H9 (cell line): Measurements from ENCODE around the gene STAMBP. TPM values are rescaled to one million over a fixed set of nuclear protein-coding genes. Genes with fewer than 3 reads are reported as not detected.

ENCODE experiments used
- DNase-seq: peaks from one replicate; pipeline ENCODE4 v3.0.0-alpha.2; 2017
- H2AFZ ChIP-seq: one replicate; pipeline ENCODE4 v1.6.1; 2013; ENCODE audit warnings: mild to moderate bottlenecking, low read length, control low read depth, moderate library complexity
- H2AK5ac ChIP-seq: 2 replicates; pipeline ENCODE4 v1.6.1; 2013; ENCODE audit warnings: low read length, control low read depth, mixed read lengths; ENCODE audit not compliant: insufficient read length
- H2BK120ac ChIP-seq: one replicate; pipeline ENCODE4 v1.6.1; 2013; ENCODE audit warnings: low read depth, mild to moderate bottlenecking, low read length, control low read depth, inconsistent platforms; ENCODE audit not compliant: poor library complexity, severe bottlenecking
- H2BK12ac ChIP-seq: 2 replicates; pipeline ENCODE4 v1.6.1; 2013; ENCODE audit warnings: low read length, control low read depth, mixed read lengths, low read depth; ENCODE audit not compliant: insufficient read length
- H2BK15ac ChIP-seq: 2 replicates; pipeline ENCODE4 v1.6.1; 2013; ENCODE audit warnings: low read depth, low read length, control low read depth
- H2BK20ac ChIP-seq: one replicate; pipeline ENCODE4 v1.6.1; 2013; ENCODE audit warnings: low read depth, mild to moderate bottlenecking, low read length, control low read depth, inconsistent platforms; ENCODE audit not compliant: poor library complexity, severe bottlenecking
- H2BK5ac ChIP-seq: 2 replicates; pipeline ENCODE4 v1.6.1; 2013; ENCODE audit warnings: low read length, control low read depth, mixed read lengths; ENCODE audit not compliant: insufficient read length
- H3K14ac ChIP-seq: 2 replicates; pipeline ENCODE4 v1.6.1; 2013; ENCODE audit warnings: low read length, control low read depth; ENCODE audit not compliant: insufficient read depth
- H3K18ac ChIP-seq: 2 replicates; pipeline ENCODE4 v1.6.1; 2013; ENCODE audit warnings: low read depth, mild to moderate bottlenecking, mixed read lengths, low read length, control low read depth; ENCODE audit not compliant: insufficient read length
- H3K23ac ChIP-seq: 2 replicates; pipeline ENCODE4 v1.6.1; 2013; ENCODE audit warnings: low read length, control low read depth, mixed read lengths, low read depth; ENCODE audit not compliant: insufficient read length
- H3K23me2 ChIP-seq: 2 replicates; pipeline ENCODE4 v1.6.1; 2013; ENCODE audit warnings: low read depth, mild to moderate bottlenecking, mixed read lengths, low read length, control low read depth; ENCODE audit not compliant: insufficient read length, poor library complexity, severe bottlenecking
- H3K27ac ChIP-seq: 2 replicates; pipeline ENCODE4 v1.5.1; 2013; ENCODE audit warnings: low read length, control low read depth, mixed read lengths, low read depth; ENCODE audit not compliant: insufficient read length
- H3K27me3 ChIP-seq: 2 replicates; pipeline ENCODE4 v1.6.1; 2013; ENCODE audit warnings: low read length, control low read depth, inconsistent platforms; ENCODE audit not compliant: insufficient read depth
- H3K4ac ChIP-seq: 2 replicates; pipeline ENCODE4 v1.6.1; 2013; ENCODE audit warnings: low read depth, mild to moderate bottlenecking, control low read depth, inconsistent platforms, low read length, moderate library complexity
- H3K4me1 ChIP-seq: 2 replicates; pipeline ENCODE4 v1.6.1; 2013; ENCODE audit warnings: low read length, control low read depth, inconsistent platforms; ENCODE audit not compliant: insufficient read depth
- H3K4me2 ChIP-seq: 2 replicates; pipeline ENCODE4 v1.6.1; 2013; ENCODE audit warnings: low read length, control low read depth, mixed read lengths; ENCODE audit not compliant: insufficient read length, insufficient read depth
- H3K56ac ChIP-seq: 2 replicates; pipeline ENCODE4 v1.6.1; 2013; ENCODE audit warnings: low read depth, mild to moderate bottlenecking, mixed read lengths, low read length, control low read depth; ENCODE audit not compliant: insufficient read length
- H3K79me1 ChIP-seq: 2 replicates; pipeline ENCODE4 v1.6.1; 2013; ENCODE audit warnings: low read depth, mild to moderate bottlenecking, moderate library complexity, low read length, control low read depth, inconsistent platforms; ENCODE audit not compliant: insufficient read depth, poor library complexity, severe bottlenecking
- H3K79me2 ChIP-seq: 2 replicates; pipeline ENCODE4 v1.6.1; 2013; ENCODE audit warnings: low read length, control low read depth, inconsistent platforms; ENCODE audit not compliant: insufficient read depth
- H3K9ac ChIP-seq: 2 replicates; pipeline ENCODE4 v1.6.1; 2013; ENCODE audit warnings: low read length, control low read depth, mixed read lengths; ENCODE audit not compliant: insufficient read length; ENCODE audit errors: extremely low read depth
- H3K9me3 ChIP-seq: one replicate; pipeline ENCODE4 v1.6.1; 2013; ENCODE audit warnings: low read depth, low read length, inconsistent platforms; ENCODE audit not compliant: control insufficient read depth
- H3T11ph ChIP-seq: one replicate; pipeline ENCODE4 v1.6.1; 2013; ENCODE audit warnings: mild to moderate bottlenecking, low read length, control low read depth, inconsistent platforms
- H4K20me1 ChIP-seq: one replicate; pipeline ENCODE4 v1.6.1; 2013; ENCODE audit not compliant: control insufficient read depth, insufficient read length, insufficient read depth
- H4K5ac ChIP-seq: 2 replicates; pipeline ENCODE4 v1.6.1; 2013; ENCODE audit warnings: low read depth, mild to moderate bottlenecking, mixed read lengths, low read length, control low read depth; ENCODE audit not compliant: insufficient read length
- H4K8ac ChIP-seq: replicated peaks from 2 replicates; pipeline ENCODE4 v1.6.1; 2013; ENCODE audit warnings: low read length, control low read depth, mixed read lengths, low read depth; ENCODE audit not compliant: insufficient read length
- H4K91ac ChIP-seq: 2 replicates; pipeline ENCODE4 v1.6.1; 2013; ENCODE audit warnings: low read depth, mild to moderate bottlenecking, moderate library complexity, mixed read lengths, low read length, control low read depth; ENCODE audit not compliant: insufficient read length
- H3K27ac Mint-ChIP-seq, 3 experiments: 2 replicates in 2 of 3; 3 replicates in 1 of 3; pipeline ENCODE4 v1.8.0; 2020 to 2021; ENCODE audit warnings: mixed read lengths in 3 of 3, mild to moderate bottlenecking in 1 of 3, moderate library complexity in 1 of 3
- H3K27me3 Mint-ChIP-seq: 2 replicates; pipeline ENCODE4 v1.8.0; 2021; ENCODE audit warnings: low read depth, mild to moderate bottlenecking, moderate library complexity, mixed read lengths
- H3K36me3 Mint-ChIP-seq, 3 experiments: 2 replicates in 2 of 3; 3 replicates in 1 of 3; pipeline ENCODE4 v1.8.0; 2020 to 2021; ENCODE audit warnings: low read depth in 3 of 3, mixed read lengths in 3 of 3; ENCODE audit not compliant: insufficient read depth in 1 of 3
- H3K4me1 Mint-ChIP-seq, 2 experiments: 2 replicates each; pipeline ENCODE4 v1.8.0; 2020; ENCODE audit warnings: mixed read lengths in 2 of 2
- H3K4me3 Mint-ChIP-seq, 2 experiments: 2 replicates in 1 of 2; 3 replicates in 1 of 2; pipeline ENCODE4 v1.8.0; 2020 to 2021; ENCODE audit warnings: mild to moderate bottlenecking in 2 of 2, mixed read lengths in 2 of 2, moderate library complexity in 1 of 2
- H3K9me3 Mint-ChIP-seq, 2 experiments: 2 replicates in 1 of 2; 3 replicates in 1 of 2; pipeline ENCODE4 v1.8.0; 2020; ENCODE audit warnings: mild to moderate bottlenecking in 2 of 2, mixed read lengths in 2 of 2, moderate library complexity in 1 of 2
- CTCF ChIP-seq: fragments of 200-600 bp; sonication (generic); conservative IDR thresholded peaks from 3 replicates; pipeline ENCODE4 v1.8.0; 2021; ENCODE audit warnings: antibody characterized with exemption, mild to moderate bottlenecking
- WGBS: extraction: QIAGEN DNeasy Blood & Tissue Kit; methylation state at CpG from one replicate; pipeline ENCODE4 v1.1.7; 2013; ENCODE audit warnings: missing lambda C conversion rate, low lambda C conversion rate, mixed read lengths; ENCODE audit not compliant: insufficient read length; ENCODE audit errors: extremely low coverage; 5-methylcytosine and 5-hydroxymethylcytosine counted together
- total RNA-seq: library from RNA; stranded (reverse); gene quantifications from 2 replicates; pipeline ENCODE4 v1.2.1, GENCODE V29; 2021

The STAMBP gene
- total RNA-seq, 1 experiment from 2014 or later: 45.5 TPM

GRCh38 chr2:73868204-73868978, 39.6 kb downstream of the STAMBP start:
- no peak overlapping the region for H3K23ac ChIP-seq
- no peak overlapping the region for H2BK12ac ChIP-seq
- H3K4me3 Mint-ChIP-seq: no peak overlapping the region
- H3K27ac Mint-ChIP-seq: no peak overlapping the region
- no peak overlapping the region for H2BK20ac ChIP-seq
- H3K4me1 Mint-ChIP-seq: no peaks in the 10 kb centered on the region
- no peaks in the 10 kb centered on the region for H4K20me1 ChIP-seq
- H4K91ac ChIP-seq: no peak overlapping the region
- WGBS: no CpG with 5 or more reads among the region's 9 CpGs
- peaks cover 11 to 27% (median 27%) of the 10 kb centered on the region in 3 experiments; a peak in 6 of 7 replicates for H3K36me3 Mint-ChIP-seq
- H3K18ac ChIP-seq: no peak overlapping the region
- peak; percentile 38 for DNase-seq
- H3K9me3 ChIP-seq: no peaks in the 10 kb centered on the region
- no peak for TF ChIP-seq CTCF
- no peak overlapping the region for H4K5ac ChIP-seq
- H3K79me2 ChIP-seq: no peaks in the 10 kb centered on the region
- H3K4me1 ChIP-seq: no peaks in the 10 kb centered on the region
- no peak overlapping the region for H2BK15ac ChIP-seq
- H4K8ac ChIP-seq: no peak overlapping the region
- no peak overlapping the region for H3K14ac ChIP-seq
- H3K23me2 ChIP-seq: no peaks in the 10 kb centered on the region
- no peak overlapping the region for H3K9ac ChIP-seq
- no peaks in the 10 kb centered on the region for H3K79me1 ChIP-seq
- no peak overlapping the region for H3K4ac ChIP-seq
- H2BK120ac ChIP-seq: no peak overlapping the region
- no peaks in the 10 kb centered on the region for H3K27me3 Mint-ChIP-seq
- no peak overlapping the region for H3T11ph ChIP-seq
- H2AFZ ChIP-seq: no peak overlapping the region
- no peak overlapping the region for H2AK5ac ChIP-seq
- no peak overlapping the region for H3K4me2 ChIP-seq
- H3K56ac ChIP-seq: no peak overlapping the region
- no peak overlapping the region for H2BK5ac ChIP-seq
- H3K27ac ChIP-seq: no peak overlapping the region
- no peaks in the 10 kb centered on the region for H3K27me3 ChIP-seq
- H3K9me3 Mint-ChIP-seq: no peaks in the 10 kb centered on the region
